ENCODE data around the gene GAREM2.

The GAREM2 gene

DNA sequence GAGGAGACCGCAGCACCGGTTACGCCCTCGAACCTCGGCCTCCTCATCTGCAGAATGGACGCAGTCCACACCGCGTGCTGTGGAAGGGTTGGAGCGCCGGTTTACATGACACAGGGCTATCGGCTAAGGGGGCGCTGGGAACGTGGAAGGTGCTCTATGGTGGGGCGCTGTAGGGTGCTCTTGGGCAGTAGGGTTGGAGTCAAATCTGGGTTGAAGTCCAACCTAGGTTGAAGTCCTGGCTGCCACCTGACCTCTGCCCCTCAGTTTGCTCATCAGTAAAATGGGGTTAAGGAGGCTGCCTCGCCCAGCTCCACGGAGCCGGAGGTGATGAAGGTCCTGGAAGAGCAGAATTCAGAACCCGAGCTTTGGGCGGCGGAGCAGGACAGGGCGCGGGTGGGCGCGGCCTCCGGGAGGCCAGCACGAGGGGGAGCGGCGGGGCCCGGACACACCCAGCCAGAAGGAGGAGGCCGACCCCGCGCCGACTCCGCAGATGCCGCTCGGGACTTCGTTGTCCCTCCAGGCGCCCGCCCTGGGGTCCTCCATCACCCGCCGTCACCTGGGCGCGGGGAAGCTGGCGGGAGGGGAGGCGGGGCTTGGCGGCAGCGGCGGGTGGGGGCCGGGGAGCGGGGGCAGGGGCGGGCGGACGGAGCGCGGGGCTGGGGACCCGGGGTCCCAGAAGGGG is 558 bp upstream of the GAREM2 start:
- Histone ChIP-seq H3K9me3 (ENCODE audit: control insufficient read depth, low read depth, low read length) (no peaks in the 10 kb centered on the region), H3K27me3 (ENCODE audit: control insufficient read depth, insufficient read depth, low read length) (peaks cover 9% of the 10 kb centered on the region), H3K27ac (ENCODE audit: low read length) (no peak overlapping the region), H3K4me1 (ENCODE audit: control insufficient read depth, low read depth, low read length) (peaks cover 8% of the 10 kb centered on the region), H3K9ac (ENCODE audit: low read length) (no peak overlapping the region), H3K4me3 (ENCODE audit: low read length) (peak overlapping the region; percentile 42), H3K36me3 (ENCODE audit: control insufficient read depth, low read depth, low read length) (peaks cover 5% of the 10 kb centered on the region)

DNA sequence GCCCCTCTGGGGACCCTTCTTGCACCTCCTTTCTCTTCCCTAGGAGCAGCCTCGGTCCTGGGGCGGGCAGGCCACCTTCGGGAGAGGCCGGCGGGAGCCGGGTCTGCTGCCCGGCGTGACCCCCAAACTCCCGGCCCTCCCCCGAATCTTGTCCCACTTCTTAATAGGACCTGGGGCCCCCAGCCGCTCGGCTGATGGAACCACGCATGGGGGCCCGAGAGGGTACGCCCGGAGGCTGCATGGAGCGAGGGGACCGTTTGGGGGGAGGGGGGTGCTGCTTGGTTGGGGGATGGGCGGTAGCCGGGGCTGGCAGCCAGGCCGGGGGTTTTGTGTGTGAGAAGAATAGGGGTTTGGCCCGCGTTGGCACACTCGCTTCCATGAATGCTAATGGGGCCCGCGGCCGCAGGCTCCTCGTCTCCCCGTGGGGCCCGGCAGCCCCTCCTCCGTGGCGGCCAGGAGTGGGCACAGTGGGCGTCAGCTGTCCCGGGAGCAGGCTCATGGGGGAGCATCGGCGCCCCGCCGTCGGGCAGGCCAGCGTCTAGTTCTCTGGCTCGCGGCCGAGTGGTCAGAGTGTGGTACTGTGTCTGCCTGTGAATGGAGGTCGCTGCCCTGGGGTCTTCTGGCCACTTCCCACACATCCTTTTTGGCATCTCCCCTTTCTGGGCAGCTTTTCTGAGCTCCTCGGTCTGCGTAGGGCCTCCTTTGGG is 1.0 kb downstream of the GAREM2 start:
- no peaks in the 10 kb centered on the region for H3K9me3 ChIP-seq (ENCODE audit: control insufficient read depth, low read depth, low read length)
- H3K9ac ChIP-seq (ENCODE audit: low read length): peak overlapping the region; percentile 58
- H3K36me3 ChIP-seq (ENCODE audit: control insufficient read depth, low read depth, low read length): peaks cover 5% of the 10 kb centered on the region
- no peak overlapping the region for H3K27ac ChIP-seq (ENCODE audit: low read length)
- H3K27me3 ChIP-seq (ENCODE audit: control insufficient read depth, insufficient read depth, low read length): peaks cover 9% of the 10 kb centered on the region
- peak overlapping the region; percentile 63 for H3K4me3 ChIP-seq (ENCODE audit: low read length)
- H3K4me1 ChIP-seq (ENCODE audit: control insufficient read depth, low read depth, low read length): peaks cover 8% of the 10 kb centered on the region

DNA sequence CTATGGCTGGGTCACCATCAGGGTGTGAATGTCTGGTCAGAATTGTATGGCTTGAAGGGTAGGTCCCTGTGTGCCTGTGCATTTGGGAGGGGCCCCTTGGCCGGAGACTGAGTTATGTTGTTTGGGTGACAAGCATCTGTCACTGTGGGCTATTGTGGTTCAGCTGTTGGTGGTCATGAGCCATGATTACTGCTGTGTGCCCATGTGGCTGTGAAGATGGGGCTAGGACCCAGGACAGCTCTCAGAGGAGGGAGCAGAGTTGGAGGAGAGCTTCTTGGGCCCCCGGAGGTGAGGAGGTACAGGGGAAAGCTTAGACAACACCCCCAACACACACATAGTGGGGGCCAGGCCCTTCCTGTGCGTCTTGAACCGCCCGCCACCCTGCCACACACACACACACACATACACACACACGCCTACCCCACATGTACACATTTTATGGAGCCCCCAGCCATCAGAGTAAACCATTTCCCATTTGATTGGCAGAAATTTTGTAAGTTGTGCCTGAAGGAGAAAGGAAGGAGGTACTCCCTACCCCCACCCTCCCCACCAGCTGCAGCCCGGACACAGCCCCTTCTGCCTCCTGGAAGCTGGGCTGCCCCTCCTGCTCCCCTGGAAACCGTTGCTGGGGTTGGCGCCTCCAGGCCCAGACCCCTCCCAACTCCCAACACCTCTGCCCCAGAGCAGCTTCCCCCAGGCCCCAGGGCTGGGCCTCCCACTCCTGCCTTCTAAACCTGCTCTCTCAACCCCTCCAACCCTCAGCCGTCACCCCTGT is 2.0 kb downstream of the GAREM2 start:
- no peak overlapping the region for H3K9ac ChIP-seq (ENCODE audit: low read length)
- H3K4me1 ChIP-seq (ENCODE audit: control insufficient read depth, low read depth, low read length): peaks cover 16% of the 10 kb centered on the region
- no peaks in the 10 kb centered on the region for H3K9me3 ChIP-seq (ENCODE audit: control insufficient read depth, low read depth, low read length)
- H3K27ac ChIP-seq (ENCODE audit: low read length): no peak overlapping the region
- peaks cover 9% of the 10 kb centered on the region for H3K27me3 ChIP-seq (ENCODE audit: control insufficient read depth, insufficient read depth, low read length)
- peaks cover 5% of the 10 kb centered on the region for H3K36me3 ChIP-seq (ENCODE audit: control insufficient read depth, low read depth, low read length)
- peak overlapping the region; percentile 63 for H3K4me3 ChIP-seq (ENCODE audit: low read length)

DNA sequence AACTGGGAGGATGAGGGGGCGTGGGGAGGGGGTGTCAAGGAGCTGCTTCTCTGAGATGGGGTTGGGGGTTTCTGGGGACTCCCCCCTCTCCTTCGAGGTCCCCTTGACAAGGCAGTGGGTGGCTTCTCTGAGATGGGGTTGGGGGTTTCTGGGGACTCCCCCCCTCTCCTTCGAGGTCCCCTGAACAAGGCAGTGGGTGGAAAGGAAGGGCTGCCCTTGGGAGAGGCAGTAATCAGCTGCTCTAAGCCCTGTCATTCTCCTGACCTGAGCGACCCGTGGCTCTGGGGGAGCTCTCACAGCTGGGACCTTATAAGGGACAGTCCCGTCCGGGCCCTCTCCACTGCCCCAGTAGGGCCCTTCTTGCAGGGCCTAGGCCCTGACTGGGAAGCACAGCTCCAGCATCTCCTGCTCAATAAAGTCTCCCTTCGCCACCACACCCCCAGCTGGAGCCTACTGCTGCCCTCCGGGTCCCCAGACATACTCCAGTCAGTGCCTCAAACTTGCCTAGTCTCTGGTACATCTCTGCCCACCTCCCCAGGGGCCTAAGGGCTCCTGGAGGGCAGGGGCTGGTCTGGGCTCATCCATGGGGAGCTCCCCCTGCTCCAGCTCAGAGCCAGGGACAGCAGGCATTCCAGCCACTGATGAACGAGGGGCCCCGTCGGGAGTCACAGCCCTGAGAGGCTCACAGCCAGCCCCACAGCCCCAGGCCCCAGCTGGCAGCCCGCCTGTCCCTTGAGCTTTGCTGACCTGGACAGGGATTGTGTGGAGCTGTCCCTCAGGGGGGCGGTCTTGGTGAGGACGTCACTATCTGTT is 2.8 kb downstream of the GAREM2 start:
- H3K9me3 ChIP-seq (ENCODE audit: control insufficient read depth, low read depth, low read length): no peaks in the 10 kb centered on the region
- H3K4me3 ChIP-seq (ENCODE audit: low read length): no peak overlapping the region
- no peak overlapping the region for H3K27ac ChIP-seq (ENCODE audit: low read length)
- peaks cover 20% of the 10 kb centered on the region for H3K4me1 ChIP-seq (ENCODE audit: control insufficient read depth, low read depth, low read length)
- H3K36me3 ChIP-seq (ENCODE audit: control insufficient read depth, low read depth, low read length): peaks cover 5% of the 10 kb centered on the region
- peaks cover 9% of the 10 kb centered on the region for H3K27me3 ChIP-seq (ENCODE audit: control insufficient read depth, insufficient read depth, low read length)
- H3K9ac ChIP-seq (ENCODE audit: low read length): no peak overlapping the region

DNA sequence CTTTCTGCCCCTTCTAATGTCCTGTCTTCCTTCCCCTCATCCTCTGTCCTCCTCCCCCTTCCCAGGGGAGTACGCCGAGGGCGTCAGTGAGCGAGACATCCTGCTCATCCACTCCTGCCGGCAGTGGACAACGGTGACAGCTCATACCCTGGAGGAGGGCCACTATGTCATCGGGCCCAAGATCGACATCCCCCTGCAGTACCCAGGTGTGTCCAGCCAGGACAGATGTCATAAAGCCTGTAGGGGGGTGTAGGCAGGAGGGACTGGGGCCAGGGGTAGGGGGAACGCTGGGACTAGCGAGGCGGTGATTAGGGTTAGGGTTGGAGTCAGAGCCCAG is 3.4 kb downstream of the GAREM2 start:
- Histone ChIP-seq H3K4me3 (ENCODE audit: low read length) (no peak overlapping the region), H3K4me1 (ENCODE audit: control insufficient read depth, low read depth, low read length) (peaks cover 20% of the 10 kb centered on the region), H3K36me3 (ENCODE audit: control insufficient read depth, low read depth, low read length) (peaks cover 5% of the 10 kb centered on the region), H3K9me3 (ENCODE audit: control insufficient read depth, low read depth, low read length) (no peaks in the 10 kb centered on the region), H3K9ac (ENCODE audit: low read length) (no peak overlapping the region), H3K27me3 (ENCODE audit: control insufficient read depth, insufficient read depth, low read length) (peaks cover 9% of the 10 kb centered on the region), H3K27ac (ENCODE audit: low read length) (no peak overlapping the region)

DNA sequence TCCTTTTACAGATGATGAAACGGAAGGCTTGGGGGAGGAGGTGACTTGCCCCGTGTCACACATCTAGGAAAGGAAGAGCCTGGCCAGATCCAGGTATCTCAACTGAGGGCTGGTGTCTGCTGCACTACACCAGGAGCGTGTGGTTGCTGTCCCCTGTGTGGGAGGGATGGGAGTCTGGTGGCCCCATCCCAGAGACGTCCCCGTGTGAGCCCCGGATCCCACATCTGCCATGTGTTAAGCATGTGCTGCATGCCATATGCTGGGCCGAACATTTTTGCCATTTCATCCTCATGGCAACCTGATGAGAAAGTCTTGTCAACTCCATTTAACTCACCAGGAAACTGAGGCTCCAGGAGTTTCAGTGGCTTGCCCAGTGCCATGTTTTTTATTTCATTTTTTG is 4.2 kb downstream of the GAREM2 start:
- Histone ChIP-seq H3K36me3 (ENCODE audit: control insufficient read depth, low read depth, low read length) (peaks cover 5% of the 10 kb centered on the region), H3K4me1 (ENCODE audit: control insufficient read depth, low read depth, low read length) (peaks cover 20% of the 10 kb centered on the region), H3K27me3 (ENCODE audit: control insufficient read depth, insufficient read depth, low read length) (peaks cover 9% of the 10 kb centered on the region), H3K4me3 (ENCODE audit: low read length) (no peak overlapping the region), H3K9me3 (ENCODE audit: control insufficient read depth, low read depth, low read length) (no peaks in the 10 kb centered on the region), H3K27ac (ENCODE audit: low read length) (no peak overlapping the region), H3K9ac (ENCODE audit: low read length) (no peak overlapping the region)

DNA sequence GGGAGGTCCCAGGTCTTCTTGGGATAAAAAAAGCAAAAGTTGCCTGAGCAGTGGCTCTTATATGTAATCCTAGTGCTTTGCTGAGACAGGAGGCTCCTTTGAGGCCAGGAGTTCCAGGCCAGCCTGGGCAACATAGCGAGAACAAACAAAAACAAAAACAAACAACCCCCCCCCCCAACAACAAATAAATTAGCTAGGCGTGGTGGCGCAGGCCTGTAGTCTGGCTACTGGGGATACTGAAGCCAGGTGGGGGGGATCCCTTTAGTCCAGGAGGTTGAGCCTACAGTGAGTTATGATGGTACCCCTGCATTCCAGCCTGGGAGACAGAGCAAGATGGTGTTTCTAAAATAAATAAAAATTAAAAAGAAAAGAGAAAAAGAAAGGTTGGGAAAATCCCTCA is 5.4 kb downstream of the GAREM2 start:
- H3K36me3 ChIP-seq (ENCODE audit: control insufficient read depth, low read depth, low read length): peaks cover 5% of the 10 kb centered on the region
- peak overlapping the region; percentile 71 for H3K9ac ChIP-seq (ENCODE audit: low read length)
- H3K4me3 ChIP-seq (ENCODE audit: low read length): peak overlapping the region; percentile 62

DNA sequence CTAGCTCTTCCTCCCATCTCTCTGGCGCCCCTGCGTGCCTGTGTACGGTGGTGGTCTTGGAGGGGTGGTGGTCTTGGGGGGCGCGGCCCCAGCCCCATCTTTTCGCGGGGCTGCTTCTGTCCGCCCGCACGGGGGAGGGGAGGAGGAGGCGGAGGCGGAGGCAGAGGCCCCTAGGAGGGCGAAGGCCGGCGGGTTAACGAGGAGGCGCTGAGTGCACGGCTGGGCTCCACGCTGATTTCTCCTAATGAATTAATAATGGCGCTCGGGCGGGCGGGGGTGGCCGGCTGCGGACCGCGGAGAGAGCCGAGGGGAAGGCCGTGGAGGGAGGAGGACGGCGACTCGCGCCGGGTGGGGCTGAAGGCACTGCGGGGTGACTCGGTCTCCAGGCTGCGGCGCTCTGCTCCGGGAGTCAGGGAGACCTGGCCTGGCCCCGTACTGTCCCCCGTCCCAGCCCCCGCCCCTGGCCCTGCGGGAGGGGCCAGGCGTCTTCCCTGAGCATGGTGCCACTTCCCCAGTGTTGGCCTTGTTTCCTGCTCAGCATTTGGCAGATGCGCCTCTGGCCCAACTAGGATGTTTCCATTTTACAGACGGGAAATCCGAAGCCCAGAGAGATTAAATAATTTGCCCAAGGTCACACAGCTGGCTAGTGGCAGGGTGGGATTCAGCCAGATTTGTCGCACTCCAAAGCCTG is 6.0 kb downstream of the GAREM2 start:
- peaks cover 22% of the 10 kb centered on the region for H3K27me3 ChIP-seq (ENCODE audit: control insufficient read depth, insufficient read depth, low read length)
- peaks cover 22% of the 10 kb centered on the region for H3K4me1 ChIP-seq (ENCODE audit: control insufficient read depth, low read depth, low read length)
- peak overlapping the region; percentile 71 for H3K9ac ChIP-seq (ENCODE audit: low read length)
- peaks cover 5% of the 10 kb centered on the region for H3K36me3 ChIP-seq (ENCODE audit: control insufficient read depth, low read depth, low read length)
- H3K27ac ChIP-seq (ENCODE audit: low read length): no peak overlapping the region
- peak overlapping the region; percentile 62 for H3K4me3 ChIP-seq (ENCODE audit: low read length)
- H3K9me3 ChIP-seq (ENCODE audit: control insufficient read depth, low read depth, low read length): no peaks in the 10 kb centered on the region

More for the DNA sequence above, 5.4 kb downstream of the GAREM2 start:
- Histone ChIP-seq H3K9me3 (ENCODE audit: control insufficient read depth, low read depth, low read length) (no peaks in the 10 kb centered on the region), H3K27me3 (ENCODE audit: control insufficient read depth, insufficient read depth, low read length) (peaks cover 16% of the 10 kb centered on the region), H3K4me1 (ENCODE audit: control insufficient read depth, low read depth, low read length) (peaks cover 20% of the 10 kb centered on the region), H3K27ac (ENCODE audit: low read length) (no peak overlapping the region)

DNA sequence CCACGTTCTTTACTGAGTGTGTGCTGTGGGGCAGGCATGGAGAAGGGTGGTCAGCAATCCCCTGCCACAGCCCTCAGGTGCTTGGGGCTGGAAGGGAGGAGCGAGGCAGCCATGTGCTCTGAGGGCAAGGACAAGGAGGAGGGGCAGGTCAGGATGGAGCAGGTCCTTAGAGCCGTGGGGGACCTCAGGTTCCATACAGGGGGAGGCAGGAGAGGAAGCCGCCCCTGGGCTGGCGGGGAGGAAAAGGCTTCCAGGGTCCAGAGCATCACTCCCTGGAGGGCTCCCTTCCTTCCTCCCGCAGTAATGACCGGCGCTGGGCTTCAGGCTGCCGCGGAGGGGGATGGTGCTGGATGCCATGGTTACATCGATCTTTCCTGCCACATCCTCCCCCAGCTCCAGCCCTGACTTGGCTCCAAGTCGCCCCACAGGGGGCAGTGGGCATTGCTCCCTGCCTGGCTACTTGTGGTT is 6.6 kb downstream of the GAREM2 start:
- Histone ChIP-seq H3K27me3 (ENCODE audit: control insufficient read depth, insufficient read depth, low read length) (peaks cover 18% of the 10 kb centered on the region), H3K9me3 (ENCODE audit: control insufficient read depth, low read depth, low read length) (no peaks in the 10 kb centered on the region), H3K27ac (ENCODE audit: low read length) (no peak overlapping the region), H3K4me3 (ENCODE audit: low read length) (peak overlapping the region; percentile 62), H3K4me1 (ENCODE audit: control insufficient read depth, low read depth, low read length) (peaks cover 19% of the 10 kb centered on the region), H3K9ac (ENCODE audit: low read length) (peak overlapping the region; percentile 71), H3K36me3 (ENCODE audit: control insufficient read depth, low read depth, low read length) (peaks cover 5% of the 10 kb centered on the region)

DNA sequence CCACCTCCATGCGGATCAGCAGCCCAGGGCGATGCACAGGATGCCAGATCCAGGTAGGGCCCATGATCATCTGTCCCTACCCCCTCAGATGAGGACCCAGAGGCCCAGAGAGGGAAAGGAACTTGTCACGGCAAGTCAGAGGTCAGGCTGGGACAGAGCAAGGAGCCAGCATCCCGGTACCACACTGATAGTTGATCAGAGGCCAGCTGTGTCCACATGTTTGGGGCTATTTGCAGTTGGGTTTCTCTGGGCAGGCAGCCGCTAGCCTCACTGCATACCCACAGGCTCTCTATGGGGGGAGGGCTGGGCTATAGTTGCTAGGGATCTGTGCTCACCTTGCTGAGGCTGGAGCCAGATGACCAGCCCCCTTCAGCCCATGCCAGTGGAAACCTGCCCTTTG is 9.6 kb downstream of the GAREM2 start:
- peaks cover 24% of the 10 kb centered on the region for H3K27me3 ChIP-seq (ENCODE audit: control insufficient read depth, insufficient read depth, low read length)
- no peaks in the 10 kb centered on the region for H3K9me3 ChIP-seq (ENCODE audit: control insufficient read depth, low read depth, low read length)
- H3K9ac ChIP-seq (ENCODE audit: low read length): no peak overlapping the region
- peaks cover 15% of the 10 kb centered on the region for H3K4me1 ChIP-seq (ENCODE audit: control insufficient read depth, low read depth, low read length)
- H3K27ac ChIP-seq (ENCODE audit: low read length): no peak overlapping the region
- no peaks in the 10 kb centered on the region for H3K36me3 ChIP-seq (ENCODE audit: control insufficient read depth, low read depth, low read length)
- no peak overlapping the region for H3K4me3 ChIP-seq (ENCODE audit: low read length)

Data from iPS-18a (cell line).